NCI-H526 (cell line): ENCODE measurements around the gene HBG1.
"Not testable (repeated sequence)": the region's sequence is repeated elsewhere in the genome, so short reads cannot be mapped to it uniquely, and the experiment has no call there.

Experiments
- DNase-seq, 2 experiments: peaks; one replicate each; lab custom pipeline; 2025; lab: John Stamatoyannopoulos, UW

The HBG1 gene

DNA sequence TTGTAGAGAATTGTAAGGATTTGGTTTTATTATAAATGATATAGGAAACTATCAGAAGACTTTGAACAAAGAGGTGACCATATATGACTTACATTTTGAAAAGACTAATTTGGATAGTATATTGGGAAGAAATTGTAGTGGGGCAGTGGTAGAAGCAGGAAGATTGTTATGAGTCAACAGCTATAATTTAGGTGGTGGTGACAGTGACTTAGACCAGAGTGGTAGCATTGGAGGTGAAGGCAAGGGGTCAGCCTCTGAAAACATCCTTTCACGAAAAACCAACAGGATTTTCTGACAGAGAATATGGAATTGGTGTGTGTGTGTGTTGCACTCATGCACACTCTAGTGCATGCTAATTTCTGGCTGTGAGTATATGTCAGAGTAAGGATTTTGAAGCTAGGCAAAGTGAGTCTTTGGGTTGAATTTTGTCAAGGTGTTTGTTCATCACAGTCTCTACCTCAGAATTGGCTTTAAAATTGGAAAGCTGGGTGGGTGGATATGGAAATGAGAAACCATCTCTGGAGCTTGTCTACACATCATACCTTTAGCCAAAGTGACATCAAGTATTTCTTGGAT, 28.2 kb upstream of the HBG1 start:
- no peak for DNase-seq

DNA sequence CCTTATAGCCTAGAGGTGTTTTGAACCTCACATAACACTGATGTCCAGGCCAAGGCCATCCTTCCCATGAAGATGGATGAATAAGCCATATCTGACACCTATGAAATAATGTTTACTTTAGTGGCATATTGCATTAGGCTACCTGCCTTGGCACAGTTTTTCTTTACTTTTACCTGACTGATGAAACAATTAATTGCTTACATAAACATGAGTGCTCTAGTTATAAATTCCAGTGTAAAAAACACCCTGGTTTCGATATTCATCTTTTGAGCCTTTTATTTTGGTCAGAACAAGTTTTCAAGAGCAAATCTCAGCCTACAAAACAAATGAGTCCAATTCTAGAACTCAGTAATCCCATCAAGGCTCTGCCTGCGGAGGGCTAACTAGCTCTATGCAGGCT, 27.0 kb upstream of the HBG1 start:
- DNase-seq, result no peak

DNA sequence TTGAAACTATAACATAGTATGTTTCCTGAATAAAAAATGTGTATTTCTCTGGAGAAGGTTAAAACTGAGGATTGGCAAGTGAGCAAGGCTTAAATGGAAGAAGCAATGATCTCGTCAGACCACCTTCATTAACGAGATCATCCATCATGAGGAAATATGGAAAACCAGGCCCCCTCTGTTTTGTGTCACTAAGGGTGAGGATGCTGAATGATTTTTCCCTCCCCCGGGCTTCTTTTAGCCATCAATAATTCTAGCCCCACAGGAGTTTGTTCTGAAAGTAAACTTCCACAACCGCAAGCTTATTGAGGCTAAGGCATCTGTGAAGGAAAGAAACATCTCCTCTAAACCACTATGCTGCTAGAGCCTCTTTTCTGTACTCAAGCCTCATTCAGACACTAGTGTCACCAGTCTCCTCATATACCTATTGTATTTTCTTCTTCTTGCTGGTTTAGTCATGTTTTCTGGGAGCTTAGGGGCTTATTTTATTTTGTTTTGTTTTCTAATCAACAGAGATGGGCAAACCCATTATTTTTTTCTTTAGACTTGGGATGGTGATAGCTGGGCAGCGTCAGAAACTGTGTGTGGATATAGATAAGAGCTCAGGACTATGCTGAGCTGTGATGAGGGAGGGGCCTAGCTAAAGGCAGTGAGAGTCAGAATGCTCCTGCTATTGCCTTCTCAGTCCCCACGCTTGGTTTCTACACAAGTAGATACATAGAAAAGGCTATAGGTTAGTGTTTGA, 25.9 kb upstream of the HBG1 start:
- no peak for DNase-seq

DNA sequence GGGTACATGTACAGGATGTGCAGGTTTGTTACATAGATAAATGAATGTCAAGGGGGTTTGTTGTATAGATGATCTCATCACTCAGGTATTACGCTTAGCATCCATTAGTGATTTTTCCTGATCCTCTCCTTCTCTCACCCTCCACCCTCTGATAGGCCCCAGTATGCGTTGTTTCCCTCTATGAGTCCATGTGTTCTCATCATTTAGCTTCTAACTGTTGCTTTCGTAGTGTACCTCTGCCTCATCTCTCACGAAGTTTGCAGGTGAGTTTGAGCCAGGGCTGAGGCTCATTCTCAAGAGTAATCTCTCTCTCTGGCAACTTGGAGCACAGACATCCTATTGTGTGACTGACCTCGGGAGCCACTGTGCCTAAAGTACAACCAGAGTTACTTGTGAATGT, 24.7 kb upstream of the HBG1 start:
- DNase-seq, result no peak

DNA sequence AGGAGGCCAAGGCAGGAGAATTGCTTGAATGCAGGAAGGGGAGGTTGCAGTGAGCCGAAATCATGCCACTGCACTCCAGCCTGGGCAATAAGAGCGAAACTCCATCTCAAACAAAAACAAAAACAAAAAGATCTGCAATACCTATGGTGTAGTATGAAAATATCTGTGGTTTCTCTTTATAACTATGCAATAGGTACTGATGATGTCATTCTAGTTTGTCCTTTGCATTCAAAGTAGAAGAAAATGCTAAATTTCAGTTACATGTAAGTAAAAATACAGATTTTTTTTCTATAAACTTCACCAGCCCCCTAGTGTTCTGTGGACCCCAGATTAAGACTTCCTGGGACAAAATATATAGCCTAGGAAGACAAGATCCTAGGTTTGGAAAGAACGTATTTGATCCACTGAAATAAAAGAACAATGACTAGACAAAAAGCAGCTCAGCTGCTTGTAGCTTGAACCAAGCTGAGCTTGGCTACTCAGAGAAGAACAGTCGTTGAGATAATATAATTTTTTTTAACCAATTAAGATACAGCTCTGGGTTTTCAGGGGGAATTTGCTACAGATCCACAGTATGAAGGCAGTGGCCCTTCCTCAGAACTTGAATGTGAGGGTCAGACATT, 22.8 kb upstream of the HBG1 start:
- no peak for DNase-seq

DNA sequence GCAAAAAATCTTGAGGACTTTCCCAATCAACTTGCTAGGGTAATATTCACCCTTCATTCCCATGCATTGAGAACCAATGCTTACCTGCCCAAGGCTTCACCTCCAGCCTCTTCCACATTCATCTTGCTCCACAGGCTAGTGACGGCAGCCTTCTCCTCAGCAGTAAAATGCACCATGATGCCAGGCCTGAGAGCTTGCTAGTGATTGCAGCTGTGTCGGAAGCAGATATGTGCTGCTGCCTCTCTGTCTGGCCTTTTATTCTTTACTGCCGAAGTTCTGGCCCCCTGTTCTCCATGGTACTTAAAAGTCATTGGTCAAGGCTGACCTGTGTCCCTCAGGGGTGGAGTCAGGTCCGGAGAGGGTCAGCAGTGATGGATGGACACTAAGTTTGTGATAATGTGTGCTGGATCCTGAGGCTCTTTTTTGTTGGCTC, 20.1 kb upstream of the HBG1 start, which contains the start of gene HBE1:
Gene HBE1 (minus strand): TSS at position 231 of the 433 bp plus-strand sequence. CDS start 55 bp downstream, at position 176.
- DNase-seq, result no peak

DNA sequence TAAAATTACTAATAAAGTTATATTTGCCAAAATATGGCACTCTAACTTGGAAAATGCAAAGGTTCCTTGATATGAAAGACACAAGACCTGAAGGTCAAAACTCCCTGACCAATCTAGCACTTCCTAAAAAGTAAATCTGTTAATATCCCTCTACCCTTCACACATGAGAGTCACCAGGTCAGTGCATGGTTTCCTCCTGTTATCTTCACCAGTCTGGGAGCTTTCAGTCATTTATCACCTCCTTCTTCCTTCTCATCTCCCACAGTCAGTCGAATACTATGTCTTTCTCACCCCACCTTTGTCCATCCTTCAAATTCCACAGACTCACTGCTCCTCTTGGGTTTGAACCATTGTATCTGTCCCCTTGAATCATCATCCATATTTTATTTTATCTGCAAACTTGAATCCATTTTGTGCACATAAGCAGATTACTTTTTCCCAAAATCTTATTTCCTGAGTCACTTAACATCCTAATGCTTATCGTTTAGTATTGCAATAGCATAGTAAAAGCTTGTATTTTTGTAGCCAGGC, 17.4 kb upstream of the HBG1 start:
- no peak for DNase-seq

DNA sequence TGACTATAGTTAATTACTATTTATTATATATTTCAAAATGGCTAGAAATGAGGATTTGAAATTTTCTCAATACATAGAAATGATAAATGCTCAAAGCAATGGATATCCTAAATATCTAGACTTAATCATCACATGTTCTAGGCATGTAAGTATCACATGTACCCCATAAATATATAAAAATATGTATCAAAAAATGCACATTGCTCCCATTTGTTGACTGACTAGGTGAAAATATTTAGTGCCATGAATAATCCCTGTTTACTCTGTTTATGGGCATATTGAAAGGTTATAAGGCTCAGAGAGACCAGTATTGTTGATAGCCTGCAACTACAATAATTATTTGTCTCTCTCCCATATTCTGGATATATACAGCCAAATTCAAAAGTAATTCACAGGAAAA, 17.0 kb upstream of the HBG1 start:
- no peak for DNase-seq

DNA sequence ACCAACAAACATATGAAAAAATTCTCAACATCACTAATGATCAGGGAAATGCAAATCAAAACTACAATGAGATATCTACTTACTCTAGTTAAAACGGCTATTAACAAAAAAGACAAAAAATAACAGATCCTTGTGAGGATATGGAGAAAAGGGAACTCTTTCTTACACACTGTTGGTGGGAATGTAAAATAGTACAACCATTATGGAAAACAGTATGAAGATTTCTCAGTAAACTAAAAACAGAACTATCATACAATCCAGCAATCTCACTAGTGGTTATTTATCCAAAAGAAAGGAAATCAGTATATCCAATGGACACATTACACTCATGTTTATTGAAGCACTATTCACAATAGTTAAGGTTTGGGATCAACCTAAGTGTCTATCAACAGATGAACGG, 16.2 kb upstream of the HBG1 start:
- DNase-seq, result no peak

DNA sequence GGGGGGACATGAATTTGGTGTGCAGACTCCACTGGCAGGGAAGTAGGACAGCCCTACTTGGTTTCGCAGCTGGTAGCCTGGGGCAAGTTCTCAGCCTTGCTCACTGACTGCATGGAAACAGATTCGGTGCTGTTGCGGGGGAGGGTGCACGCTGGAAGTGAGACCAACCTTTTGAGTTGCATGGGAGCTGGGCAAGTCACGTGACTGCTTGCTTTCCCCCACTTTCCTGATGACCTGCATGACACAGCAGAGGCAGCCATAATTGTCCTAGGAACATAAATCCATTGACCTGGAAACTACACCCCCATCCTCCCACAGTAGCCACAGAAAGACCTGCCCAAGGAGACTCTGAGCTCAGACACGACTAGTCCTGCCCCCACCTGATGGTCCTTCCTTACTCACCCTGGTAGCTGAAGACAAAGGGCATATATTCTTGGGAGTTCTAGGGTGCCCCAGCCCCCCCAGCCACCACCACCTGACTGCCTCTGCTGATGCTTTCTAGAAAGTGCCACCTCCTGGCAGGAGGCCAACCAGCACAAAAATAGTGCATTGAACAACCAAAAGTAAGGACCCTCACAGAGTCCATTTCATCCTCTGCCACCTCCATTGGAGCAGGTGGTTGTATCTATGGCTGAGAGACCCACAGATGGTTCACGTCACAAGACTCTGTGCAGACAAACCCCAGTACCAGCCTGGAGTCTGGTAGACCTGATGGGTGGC, 9.0 kb upstream of the HBG1 start:
- DNase-seq, result no peak

DNA sequence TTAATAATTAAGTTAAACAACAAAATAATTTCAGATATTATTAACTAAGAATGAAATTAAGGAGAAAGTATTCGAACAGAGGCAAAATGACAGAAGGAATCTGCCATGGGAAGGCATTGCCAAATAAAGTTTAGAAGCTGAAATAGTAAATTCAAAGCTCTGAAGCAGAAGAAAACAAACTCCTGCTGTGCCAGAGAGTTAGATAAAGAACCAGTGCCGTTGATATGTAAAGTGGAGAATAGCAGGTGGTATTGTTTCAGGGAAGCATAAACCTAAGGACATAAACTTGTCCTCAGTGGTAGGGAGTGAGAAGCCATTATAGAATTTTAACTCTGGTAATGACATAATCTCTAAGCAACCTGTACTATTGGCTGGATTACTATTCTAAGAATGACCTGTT, 7.6 kb upstream of the HBG1 start:
- DNase-seq, result no peak

DNA sequence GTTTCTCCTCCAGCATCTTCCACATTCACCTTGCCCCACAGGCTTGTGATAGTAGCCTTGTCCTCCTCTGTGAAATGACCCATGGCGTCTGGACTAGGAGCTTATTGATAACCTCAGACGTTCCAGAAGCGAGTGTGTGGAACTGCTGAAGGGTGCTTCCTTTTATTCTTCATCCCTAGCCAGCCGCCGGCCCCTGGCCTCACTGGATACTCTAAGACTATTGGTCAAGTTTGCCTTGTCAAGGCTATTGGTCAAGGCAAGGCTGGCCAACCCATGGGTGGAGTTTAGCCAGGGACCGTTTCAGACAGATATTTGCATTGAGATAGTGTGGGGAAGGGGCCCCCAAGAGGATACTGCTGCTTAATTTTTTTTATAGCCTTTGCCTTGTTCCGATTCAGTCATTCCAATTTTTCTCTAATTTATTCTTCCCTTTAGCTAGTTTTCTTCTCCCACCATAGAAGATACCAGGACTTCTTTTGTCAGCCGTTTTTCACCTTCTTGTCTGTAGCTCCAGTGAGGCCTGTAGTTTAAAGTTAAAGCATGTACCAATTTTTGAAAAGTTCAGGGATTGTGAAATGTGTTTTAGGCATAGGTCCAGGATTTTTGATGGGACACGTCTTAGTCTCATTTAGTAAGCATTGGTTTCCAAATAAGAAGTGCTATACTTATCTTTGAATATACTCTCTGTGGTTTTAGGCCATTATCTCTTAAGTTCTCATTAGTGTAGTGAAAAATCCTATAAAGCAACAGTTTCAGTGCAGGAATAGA, 5.2 kb upstream of the HBG1 start, which contains the start of gene HBG2:
Gene HBG2 (minus strand): TSS at position 136 of the 768 bp plus-strand sequence. CDS start 53 bp downstream, at position 83.
- not testable (repeated sequence) for DNase-seq

DNA sequence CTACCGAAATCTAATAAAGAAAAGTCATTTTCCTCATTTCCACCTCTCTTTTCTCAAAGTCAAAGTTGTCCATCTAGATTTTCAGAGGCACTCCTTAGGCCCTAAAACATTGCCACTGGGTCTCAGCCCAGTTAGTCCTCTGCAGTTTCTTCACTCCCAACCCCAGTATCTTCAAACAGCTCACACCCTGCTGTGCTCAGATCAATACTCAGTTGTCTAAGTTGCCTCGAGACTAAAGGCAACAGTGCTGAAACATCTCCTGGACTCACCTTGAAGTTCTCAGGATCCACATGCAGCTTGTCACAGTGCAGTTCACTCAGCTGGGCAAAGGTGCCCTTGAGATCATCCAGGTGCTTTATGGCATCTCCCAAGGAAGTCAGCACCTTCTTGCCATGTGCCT, 4.4 kb upstream of the HBG1 start:
- not testable (repeated sequence) for DNase-seq

DNA sequence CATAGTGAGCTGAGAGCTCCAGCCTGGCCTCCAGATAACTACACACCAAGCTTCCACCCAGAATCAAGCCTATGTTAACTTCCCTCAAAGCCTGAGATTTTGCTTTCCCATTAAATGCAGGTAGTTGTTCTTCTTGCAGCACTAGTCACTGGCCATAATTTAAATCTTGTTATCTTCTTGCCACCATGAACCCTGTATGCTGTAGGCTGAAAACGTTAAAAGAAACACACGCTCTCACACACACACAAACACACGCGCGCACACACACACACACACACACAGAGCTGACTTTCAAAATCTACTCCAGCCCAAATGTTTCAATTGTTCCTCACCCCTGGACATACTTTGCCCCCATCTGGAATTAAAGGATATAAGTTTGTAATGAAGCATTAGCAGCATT, 3.8 kb upstream of the HBG1 start:
- not testable (repeated sequence) for DNase-seq

DNA sequence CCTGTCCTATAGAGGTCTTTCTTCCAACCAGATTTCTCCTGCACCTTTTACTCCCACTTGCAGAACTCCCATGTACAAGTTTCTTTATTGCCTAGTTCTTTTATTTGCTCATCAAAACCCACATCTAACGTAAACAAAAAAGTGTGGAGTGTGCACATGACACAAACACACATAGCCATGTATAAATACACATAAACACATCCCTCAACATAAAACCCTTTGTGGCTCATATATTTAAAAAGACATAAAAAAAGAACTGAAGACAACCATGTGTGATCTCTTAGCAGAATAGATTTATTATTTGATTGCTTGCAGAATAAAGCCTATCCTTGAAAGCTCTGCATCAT, 3.2 kb upstream of the HBG1 start:
- DNase-seq, result no peak

DNA sequence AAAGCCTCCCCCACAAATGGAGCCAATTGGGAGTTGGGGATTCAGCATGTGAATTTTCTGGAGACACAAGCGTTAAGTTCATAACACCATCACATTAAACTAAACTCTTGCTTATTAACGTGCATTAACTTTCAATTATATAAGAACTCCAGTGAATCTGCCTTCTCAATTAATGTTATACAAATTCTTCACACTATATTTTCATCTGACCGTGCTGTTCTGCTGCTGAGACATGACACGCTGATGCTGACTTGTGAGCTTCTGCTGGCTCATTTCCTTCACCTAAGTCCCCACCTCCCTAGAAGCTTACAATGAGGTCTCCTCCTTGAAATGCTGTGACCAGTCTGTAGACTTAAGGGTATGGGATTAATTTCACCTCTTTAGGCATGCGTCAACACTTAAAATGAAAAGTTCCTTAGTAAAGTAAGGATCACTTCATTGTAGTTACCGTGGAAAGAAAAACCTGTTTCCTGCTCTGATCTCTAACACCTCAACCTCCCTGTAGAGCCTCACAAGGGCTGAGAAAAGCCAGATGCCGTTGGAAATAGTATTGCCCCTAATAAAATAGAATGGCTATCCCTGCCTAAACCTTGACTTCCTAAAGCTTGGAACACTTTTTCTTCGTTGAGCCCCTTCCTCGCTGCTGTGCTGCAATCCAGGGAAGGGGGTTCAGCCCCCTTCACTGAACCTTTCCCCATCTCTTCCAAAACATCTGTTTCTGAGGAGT, 2.7 kb upstream of the HBG1 start:
- DNase-seq, result no peak

DNA sequence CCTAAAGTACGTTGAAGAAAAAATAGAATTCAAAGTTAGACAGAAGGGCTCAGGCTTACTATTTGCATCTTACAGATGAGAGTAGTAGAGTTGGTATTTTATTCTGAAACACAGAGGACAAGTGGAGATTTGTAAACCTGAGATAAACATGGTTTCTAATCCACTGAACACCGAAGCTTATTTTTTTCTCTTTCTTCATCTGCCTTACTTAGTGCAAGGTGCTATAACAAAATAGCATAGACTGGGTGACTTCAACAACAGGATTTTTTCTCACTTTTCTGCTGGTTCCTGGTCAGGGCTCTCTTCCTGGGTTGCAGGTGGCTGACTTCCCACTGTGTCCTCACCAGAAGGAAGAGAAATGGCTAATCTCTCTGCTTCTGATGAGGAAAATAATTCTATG, 2.1 kb upstream of the HBG1 start:
- no peak for DNase-seq

DNA sequence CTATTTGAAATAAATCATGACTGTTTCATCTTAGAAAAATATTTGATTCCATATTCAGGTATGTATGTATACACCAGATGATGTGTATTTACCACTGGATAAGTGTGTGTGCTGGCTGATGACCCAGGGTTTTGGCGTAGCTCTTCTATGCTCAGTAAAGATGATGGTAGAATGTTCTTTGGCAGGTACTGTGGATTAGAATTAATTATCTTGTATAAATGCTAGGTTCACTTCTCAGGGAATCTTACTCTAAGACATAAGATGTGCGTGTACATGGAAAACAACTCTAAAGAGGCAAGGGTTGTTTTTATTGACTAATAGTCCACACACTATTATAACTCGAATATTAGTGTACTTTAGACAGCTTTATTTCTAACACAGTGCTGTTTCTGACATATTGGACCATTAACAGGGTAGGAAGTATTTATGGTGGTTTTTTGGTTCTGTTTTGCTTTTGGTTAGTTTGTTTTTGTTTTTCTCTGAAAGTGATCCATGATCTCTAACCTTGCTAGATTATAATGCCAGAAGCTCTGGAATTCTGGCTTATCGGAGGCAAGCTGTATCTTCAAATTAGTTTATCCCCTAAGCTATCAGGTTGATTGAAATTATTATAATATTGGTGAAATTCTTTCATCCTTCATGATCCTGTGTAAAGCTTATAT, 1.0 kb upstream of the HBG1 start:
- no peak for DNase-seq

DNA sequence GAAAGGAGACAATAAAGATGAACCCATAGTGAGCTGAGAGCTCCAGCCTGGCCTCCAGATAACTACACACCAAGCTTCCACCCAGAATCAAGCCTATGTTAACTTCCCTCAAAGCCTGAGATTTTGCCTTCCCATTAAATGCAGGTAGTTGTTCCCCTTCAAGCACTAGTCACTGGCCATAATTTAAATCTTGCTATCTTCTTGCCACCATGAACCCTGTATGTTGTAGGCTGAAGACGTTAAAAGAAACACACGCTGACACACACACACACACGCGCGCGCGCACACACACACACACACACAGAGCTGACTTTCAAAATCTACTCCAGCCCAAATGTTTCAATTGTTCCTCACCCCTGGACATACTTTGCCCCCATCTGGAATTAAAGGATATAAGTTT, 1.2 kb downstream of the HBG1 start:
- DNase-seq, result not testable (repeated sequence)

DNA sequence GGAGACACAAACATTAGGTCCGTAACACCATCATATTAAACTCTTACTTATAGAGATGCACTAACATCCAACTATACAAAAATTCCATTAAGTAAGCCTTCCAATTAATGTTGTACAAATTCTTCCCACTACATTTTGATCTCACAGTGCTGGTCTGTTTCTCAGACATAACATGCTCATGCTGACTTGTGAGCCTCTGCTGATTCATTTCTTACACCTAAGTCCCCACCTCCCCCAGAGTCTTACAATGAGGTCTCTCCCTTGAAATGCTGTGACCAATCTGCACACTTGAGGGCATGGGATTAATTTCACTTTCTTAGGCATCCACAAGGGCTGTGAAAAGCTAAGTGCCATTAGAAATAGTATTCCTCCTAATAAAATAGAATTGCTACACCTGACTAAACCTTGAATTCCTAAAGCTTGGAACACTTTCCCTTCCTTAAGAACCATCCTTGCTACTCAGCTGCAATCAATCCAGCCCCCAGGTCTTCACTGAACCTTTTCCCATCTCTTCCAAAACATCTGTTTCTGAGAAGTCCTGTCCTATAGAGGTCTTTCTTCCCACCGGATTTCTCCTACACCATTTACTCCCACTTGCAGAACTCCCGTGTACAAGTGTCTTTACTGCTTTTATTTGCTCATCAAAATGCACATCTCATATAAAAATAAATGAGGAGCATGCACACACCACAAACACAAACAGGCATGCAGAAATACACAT, 2.0 kb downstream of the HBG1 start:
- DNase-seq, result no peak
